Measurements from ENCODE around the gene ZC3H12C. TPM values are rescaled to one million over a fixed set of nuclear protein-coding genes. Genes with fewer than 3 reads are reported as not detected.
"Not testable (repeated sequence)": the region's sequence is repeated elsewhere in the genome, so short reads cannot be mapped to it uniquely, and the experiment has no call there.

The ZC3H12C gene
- total RNA-seq, 8 experiments from 2014 or later = 3.4 to 24.7 (median 9.3) TPM

DNA sequence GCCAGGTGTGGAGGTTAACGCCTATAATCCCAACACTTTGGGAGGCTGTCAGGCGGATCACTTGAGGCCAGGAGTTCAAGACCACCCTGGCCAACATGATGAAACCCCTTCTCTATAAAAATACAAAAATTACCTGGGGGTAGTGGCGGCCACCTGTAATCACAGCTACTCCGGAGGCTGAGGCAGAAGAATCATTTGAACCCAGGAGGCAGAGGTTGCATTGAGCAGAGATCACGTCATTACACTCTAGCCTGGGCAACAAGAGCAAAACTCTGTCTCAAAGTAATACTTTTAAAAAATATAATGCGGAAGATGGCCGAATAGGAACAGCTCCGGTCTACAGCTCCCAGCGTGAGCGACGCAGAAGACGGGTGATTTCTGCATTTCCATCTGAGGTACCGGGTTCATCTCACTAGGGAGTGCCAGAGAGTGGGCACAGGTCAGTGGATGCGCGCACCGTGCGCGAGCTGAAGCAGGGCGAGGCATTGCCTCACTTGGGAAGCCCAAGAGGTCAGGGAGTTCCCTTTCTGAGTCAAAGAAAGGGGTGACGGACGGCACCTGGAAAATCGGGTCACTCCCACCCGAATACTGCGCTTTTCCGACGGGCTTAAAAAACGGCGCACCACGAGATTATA is 115.6 kb downstream of the ZC3H12C start:
- in situ Hi-C loops (cut with MboI; ENCODE audit: low pct_unique_long_range_greater_than_20kb in 2 of 9, low sequenced_read_pairs in 9 of 9, unreplicated experiment in 9 of 9) = loop anchor here in 6 of 9 experiments (10.0 to 25.0 kb wide), 3 partner anchors 154 to 179 kb away; no protein-coding TSS in a partner anchor

DNA sequence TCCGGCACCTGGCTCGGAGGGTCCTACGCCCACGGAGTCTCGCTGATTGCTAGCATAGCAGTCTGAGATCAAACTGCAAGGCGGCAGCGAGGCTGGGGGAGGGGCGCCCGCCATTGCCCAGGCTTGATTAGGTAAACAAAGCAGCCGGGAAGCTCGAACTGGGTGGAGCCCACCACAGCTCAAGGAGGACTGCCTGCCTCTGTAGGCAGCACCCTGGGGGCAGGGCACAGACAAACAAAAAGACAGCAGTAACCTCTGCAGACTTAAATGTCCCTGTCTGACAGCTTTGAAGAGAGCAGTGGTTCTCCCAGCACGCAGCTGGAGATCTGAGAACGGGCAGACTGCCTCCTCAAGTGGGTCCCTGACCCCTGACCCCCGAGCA is 116.1 kb downstream of the ZC3H12C start:
- H3K27ac ChIP-seq; ATAC-seq (replicated peaks in 6 of 8); H3K4me1 ChIP-seq (replicated peaks in 1 of 2): not testable (repeated sequence)
- no CpG with 5 or more reads among the region's 14 CpGs for WGBS, 10 experiments
- peak overlapping the region; percentile 17 to 26 (median 23) for H3K4me3 ChIP-seq
- in situ Hi-C loops (cut with MboI; ENCODE audit: low pct_unique_long_range_greater_than_20kb in 2 of 9, low sequenced_read_pairs in 9 of 9, unreplicated experiment in 9 of 9) = loop anchor here in 6 of 9 experiments (10.0 to 25.0 kb wide), 3 partner anchors 153 to 178 kb away; no protein-coding TSS in a partner anchor

More for the DNA sequence above, 115.6 kb downstream of the ZC3H12C start:
- H3K27ac ChIP-seq; H3K4me1 ChIP-seq (replicated peaks in 1 of 2); ATAC-seq (replicated peaks in 6 of 8): not testable (repeated sequence)
- H3K4me3 ChIP-seq = peak overlapping the region; percentile 17 to 26 (median 23)
- 67 to 100% (median 93%) methylated on average over 1 to 10 of the region's 29 CpGs for WGBS, 10 experiments

DNA sequence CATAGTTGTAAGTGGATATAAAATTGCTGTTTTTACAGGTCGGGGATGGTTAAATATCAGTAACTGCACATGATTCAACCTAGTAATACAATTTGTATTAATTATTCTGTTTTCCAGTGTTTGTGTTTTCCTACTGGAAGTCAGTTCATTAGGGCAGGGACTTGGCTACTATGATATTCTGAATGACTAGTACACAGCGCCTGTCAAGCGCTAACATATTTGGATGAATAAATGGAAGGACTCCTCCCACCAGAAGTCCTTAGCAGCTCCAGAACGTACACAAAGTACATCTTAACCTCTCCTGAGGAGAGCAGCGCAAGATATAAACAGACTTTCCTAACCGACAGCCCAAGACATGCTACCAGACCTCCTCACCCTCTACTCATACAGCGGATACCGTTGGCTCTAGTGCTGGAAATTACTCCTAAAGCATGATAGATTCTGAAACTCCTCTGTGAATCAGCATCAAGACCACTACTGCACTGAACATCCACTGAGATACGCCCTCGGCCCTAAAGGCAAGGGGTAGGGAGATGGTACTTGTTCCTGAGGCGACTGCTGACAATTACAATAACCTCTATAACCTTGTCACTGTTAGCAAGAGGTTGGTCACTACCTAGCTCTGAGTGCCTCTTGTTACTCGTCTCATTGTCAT is 124.2 kb downstream of the ZC3H12C start:
- no peak overlapping the region for H3K27ac ChIP-seq
- WGBS, 10 experiments = 70 to 100% (median 90%) methylated on average over 1 to 12 of the region's 12 CpGs
- peak in 3 of 8 experiments; percentile 47 to 74 (median 53) for ATAC-seq (replicated peaks in 6 of 8)
- no peaks in the 10 kb centered on the region for H3K4me1 ChIP-seq (replicated peaks in 1 of 2)
- in situ Hi-C loops (cut with MboI; ENCODE audit: low pct_unique_long_range_greater_than_20kb in 2 of 9, low sequenced_read_pairs in 9 of 9, unreplicated experiment in 9 of 9) = loop anchor here in 3 of 9 experiments (25.0 kb wide), 2 partner anchors 145 to 170 kb away; no protein-coding TSS in a partner anchor
- no peak overlapping the region for H3K4me3 ChIP-seq

DNA sequence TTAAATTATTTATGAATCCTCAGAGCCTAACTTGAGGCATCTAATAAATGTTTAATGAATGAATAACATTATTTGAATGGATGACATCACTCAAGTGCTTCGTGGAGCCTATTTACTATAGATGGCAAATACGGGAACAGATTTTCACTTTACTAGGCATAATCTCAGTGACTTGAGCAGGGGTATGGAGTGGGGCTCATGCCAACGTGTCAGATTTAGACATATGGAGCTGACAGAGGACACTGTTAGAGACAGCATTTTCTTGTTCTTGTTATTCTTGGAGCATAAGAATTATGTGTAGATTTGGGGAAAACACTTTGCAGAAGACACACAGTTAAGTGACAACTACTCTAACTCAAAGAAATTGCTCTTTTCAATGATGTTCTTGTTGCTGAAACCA is 124.7 kb downstream of the ZC3H12C start:
- H3K27ac ChIP-seq = no peak overlapping the region
- in situ Hi-C loops (cut with MboI; ENCODE audit: low pct_unique_long_range_greater_than_20kb in 2 of 9, low sequenced_read_pairs in 9 of 9, unreplicated experiment in 9 of 9) = loop anchor here in 3 of 9 experiments (25.0 kb wide), 2 partner anchors 144 to 169 kb away; no protein-coding TSS in a partner anchor
- no peak for ATAC-seq (replicated peaks in 6 of 8)
- no peaks in the 10 kb centered on the region for H3K4me1 ChIP-seq (replicated peaks in 1 of 2)
- 15 to 100% (median 80%) methylated on average over 1 to 3 of the region's 3 CpGs; no CpG with 5 or more reads in 1 of the 10 experiments for WGBS, 10 experiments
- no peak overlapping the region for H3K4me3 ChIP-seq

DNA sequence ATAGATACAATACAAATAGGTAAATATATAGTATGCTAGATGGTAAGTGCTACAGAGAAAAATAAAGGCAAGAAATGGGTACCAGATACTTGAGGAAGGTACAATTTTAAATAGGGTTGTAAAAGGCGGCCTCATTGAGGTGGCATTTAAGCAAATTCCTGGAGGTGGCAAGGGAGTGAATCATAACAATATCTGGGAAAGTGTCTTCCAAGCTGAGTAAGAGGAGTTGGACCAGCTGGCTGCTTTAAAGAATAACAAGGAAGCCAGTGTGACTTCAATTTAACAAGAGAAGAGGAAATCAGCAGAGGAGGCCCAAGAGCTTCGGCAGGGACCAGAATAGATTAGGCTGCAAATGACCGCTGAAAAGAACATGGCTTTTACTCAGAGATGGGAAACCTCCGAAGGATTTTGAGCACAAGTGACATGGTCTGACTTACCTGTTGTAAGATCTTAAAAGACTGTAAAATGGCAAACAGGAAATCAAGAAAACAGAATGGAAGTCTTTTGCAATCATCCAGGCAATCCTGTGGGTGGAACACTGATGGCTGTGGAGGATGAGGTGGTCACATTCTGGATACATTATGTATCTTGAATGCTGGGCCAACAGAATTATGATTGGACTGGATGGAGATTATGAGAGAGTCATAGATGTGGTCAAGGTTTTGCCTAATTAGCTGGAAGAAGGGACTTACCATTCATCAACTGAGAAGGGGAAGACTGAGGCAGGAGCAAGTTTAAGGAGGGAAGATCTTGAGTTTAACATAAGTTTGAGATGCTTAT is 126.0 kb downstream of the ZC3H12C start:
- H3K27ac ChIP-seq = no peak overlapping the region
- in situ Hi-C loops (cut with MboI; ENCODE audit: low pct_unique_long_range_greater_than_20kb in 2 of 9, low sequenced_read_pairs in 9 of 9, unreplicated experiment in 9 of 9) = loop anchor here in 3 of 9 experiments (25.0 kb wide), 2 partner anchors 143 to 168 kb away; no protein-coding TSS in a partner anchor
- no peak for ATAC-seq (replicated peaks in 6 of 8)

More for the DNA sequence above, 126.0 kb downstream of the ZC3H12C start:
- 79 to 100% (median 92%) methylated on average over 1 to 4 of the region's 4 CpGs; no CpG with 5 or more reads in 2 of the 10 experiments for WGBS, 10 experiments
- Histone ChIP-seq H3K4me1 (replicated peaks in 1 of 2) (no peaks in the 10 kb centered on the region), H3K4me3 (no peak overlapping the region)

Other genes starting within 250 kb of the ZC3H12C start
- 100 to 1,000 TPM in 1 of 8 experiments, 10 to 100 TPM in 7; 40.4 to 122 (median 52.9) TPM for gene RDX, start 203.2 kb downstream of the ZC3H12C start, total RNA-seq